ENCODE results near the gene CXCL8. TPM values are rescaled to one million over a fixed set of nuclear protein-coding genes. Genes with fewer than 3 reads are reported as not detected.

The CXCL8 gene
- polyA plus RNA-seq, 2 of the 4 experiments (the other 2 are of a cell fraction) = 4.4 to 57.2 TPM

- TF ChIP-seq CHD4 (IDR thresholded peaks at IDR 0.05; ENCODE audit: borderline replicate concordance) (no peak), REST (IDR thresholded peaks at IDR 0.05) (no peak), CEBPB (IDR thresholded peaks at IDR 0.05) (peak; percentile 63 to 67), ZSCAN20 (CRISPR knock-in tag; IDR thresholded peaks at IDR 0.05) (0 out of 2 replicates have a peak, but pooled peaks have one; percentile 1)
- peak overlapping the region; percentile 68 to 70 for H3K27ac ChIP-seq
- H3K4me3 ChIP-seq = peak overlapping the region; percentile 47
- FAIRE-seq (no peak), ATAC-seq (peak in 1 of 2 experiments; percentile 33; a peak in 1 of 6 replicates), DNase-seq (ENCODE audit: low read depth in 1 of 2, low spot score in 1 of 2) (no peak)
- ChIA-PET CTCF (interaction anchor here (0.6 to 3.1 kb wide), 6 partner anchors 11 to 123 kb away, joined by 3 to 20 read pairs (median 3); no protein-coding TSS in a partner anchor), POLR2A (interaction anchor here (0.6 to 1.9 kb wide), 7 partner anchors 10 to 257 kb away, joined by 3 to 11 read pairs (median 5); partner anchors contain the start of genes CXCL1 and CXCL5)
- H3K4me2 ChIP-seq = peak overlapping the region; percentile 87
- peaks cover 22% of the 10 kb centered on the region for H3K4me1 ChIP-seq
- H3K9me3 ChIP-seq = peaks cover 4% of the 10 kb centered on the region; the same call in 1 of the 3 replicates
- 46% methylated on average over 2 of the region's 2 CpGs for WGBS (ENCODE audit: missing lambda C conversion rate)
Measured at GRCh38 chr4:73741031-73741749, 821 bp downstream of the CXCL8 start.

GRCh38 chr4:73741750-73742489 is 1.6 kb downstream of the CXCL8 start:
- ATAC-seq (no peak), FAIRE-seq (no peak), DNase-seq (ENCODE audit: low read depth in 1 of 2, low spot score in 1 of 2) (no peak)
- WGBS (ENCODE audit: missing lambda C conversion rate) = 38% methylated on average over 1 of the region's 1 CpG
- TF ChIP-seq NFE2L2 (conservative IDR thresholded peaks at IDR 0.05; ENCODE audit: low read length) (no peak), HEYL (CRISPR knock-in tag; IDR thresholded peaks at IDR 0.05) (no peak), E2F6 (IDR thresholded peaks at IDR 0.05; ENCODE audit: borderline replicate concordance, low read depth) (no peak)
- ChIA-PET CTCF (interaction anchor here (1.1 to 3.1 kb wide), 3 partner anchors 12 to 75 kb away, joined by 3 to 20 read pairs (median 5); no protein-coding TSS in a partner anchor), POLR2A (interaction anchor here (1.9 kb wide), 1 partner anchor 37 kb away, joined by 11 read pairs; no protein-coding TSS in a partner anchor)
- Histone ChIP-seq H3K27ac (peak overlapping the region; percentile 25 to 68; a peak in 4 of 6 replicates), H3K9me3 (peaks cover 4% of the 10 kb centered on the region; the same call in 1 of the 3 replicates), H3K4me1 (peaks cover 22% of the 10 kb centered on the region), H3K4me3 (peak overlapping the region; percentile 47), H3K4me2 (peak overlapping the region; percentile 87)

- Histone ChIP-seq H3K27ac (no peak overlapping the region; a peak in 1 of 6 replicates), H3K4me1 (peaks cover 22% of the 10 kb centered on the region), H3K4me2 (peak overlapping the region; percentile 87; the same call in 2 of the 3 replicates), H3K9me3 (peaks cover 4% of the 10 kb centered on the region; the same call in 1 of the 3 replicates), H3K4me3 (no peak overlapping the region)
- CTCF ChIA-PET = interaction anchor here (1.9 to 3.1 kb wide), 2 partner anchors 13 to 20 kb away, joined by 5 to 20 read pairs; no protein-coding TSS in a partner anchor
- FAIRE-seq (no peak), DNase-seq (ENCODE audit: low read depth in 1 of 2, low spot score in 1 of 2) (no peak), ATAC-seq (no peak)
- POLR2A ChIA-PET = no interaction called here
- no peak for TF ChIP-seq HOXB5 (CRISPR knock-in tag; IDR thresholded peaks at IDR 0.05)
- no peak for TF ChIP-seq NPAS2 (CRISPR knock-in tag; IDR thresholded peaks at IDR 0.05; ENCODE audit: borderline replicate concordance)
- no peak for TF ChIP-seq RCOR1 (IDR thresholded peaks at IDR 0.05; ENCODE audit: low read depth, low read length)
- TF ChIP-seq CBX2 (IDR thresholded peaks at IDR 0.05; ENCODE audit: borderline replicate concordance, low read depth) = no peak
- no peak for TF ChIP-seq RAD21 (conservative IDR thresholded peaks at IDR 0.05 in 1 of 2, IDR thresholded peaks at IDR 0.05 in 1 of 2)
- no peak for TF ChIP-seq ESRRA (IDR thresholded peaks at IDR 0.05; ENCODE audit: borderline replicate concordance, low read length)
- no peak for TF ChIP-seq GATA3 (IDR thresholded peaks at IDR 0.05; ENCODE audit: borderline replicate concordance)
- TF ChIP-seq EHF (CRISPR knock-in tag; IDR thresholded peaks at IDR 0.05) = no peak
- TF ChIP-seq HEYL (CRISPR knock-in tag; IDR thresholded peaks at IDR 0.05) = no peak
- no peak for TF ChIP-seq SMC3 (IDR thresholded peaks at IDR 0.05)
- no peak for TF ChIP-seq ELK1 (IDR thresholded peaks at IDR 0.05; ENCODE audit: low read depth, low read length)
- TF ChIP-seq BHLHE40 (IDR thresholded peaks at IDR 0.05; ENCODE audit: low read depth, low read length) = no peak
- TF ChIP-seq JUNB (IDR thresholded peaks at IDR 0.05) = no peak
- no peak for TF ChIP-seq POLR2AphosphoS2 (conservative IDR thresholded peaks at IDR 0.05; ENCODE audit: low read length)
- TF ChIP-seq FOSB (CRISPR knock-in tag; IDR thresholded peaks at IDR 0.05) = no peak; the same call in 1 of the 2 replicates
- no peak for TF ChIP-seq KDM1A (IDR thresholded peaks at IDR 0.05; ENCODE audit: low read depth)
- no peak for TF ChIP-seq RNF2 (IDR thresholded peaks at IDR 0.05; ENCODE audit: borderline replicate concordance, low read depth)
- no peak for TF ChIP-seq E2F6 (IDR thresholded peaks at IDR 0.05; ENCODE audit: borderline replicate concordance, low read depth)
- 95% methylated on average over 2 of the region's 2 CpGs for WGBS (ENCODE audit: missing lambda C conversion rate)
Measured at GRCh38 chr4:73742490-73743160, 2.3 kb downstream of the CXCL8 start.

All from A549 (cell line).